ENCODE measurements around the gene PHF2.

GRCh38 chr9:93701494-93702218, 125.3 kb downstream of the PHF2 start:
- TF ChIP-seq CTCF (IDR thresholded peaks at IDR 0.05; ENCODE audit: low read length) = no peak
- no peak for TF ChIP-seq EZH2 (optimal IDR thresholded peaks at IDR 0.05; ENCODE audit: low read depth, low read length)
